NCI-H460 (cell line): Measurements from ENCODE around the gene FZD1. TPM values are rescaled to one million over a fixed set of nuclear protein-coding genes. Genes with fewer than 3 reads are reported as not detected.
"Not testable (repeated sequence)": the region's sequence is repeated elsewhere in the genome, so short reads cannot be mapped to it uniquely, and the experiment has no call there.

Source experiments
- DNase-seq: peaks from one replicate; pipeline ENCODE4 v3.0.0-alpha.2; 2016; ENCODE audit warnings: low read depth; ENCODE audit errors: extremely low read depth
- total RNA-seq: library from RNA; depleted of rRNA; stranded (reverse); fragments of >200 nt; shearing (Covaris generic); gene quantifications from 2 replicates; pipeline ENCODE4 v1.2.3, GENCODE V29; 2014

FZD1 gene
- total RNA-seq, 1 experiment from 2014 or later: 3.7 TPM

GRCh38 chr7:91294639-91295220 lies 30.5 kb downstream of the FZD1 start:
- DNase-seq: no peak

- DNase-seq: no peak
Measured at GRCh38 chr7:91295576-91295975, 31.3 kb downstream of the FZD1 start.

GRCh38 chr7:91297939-91298338 lies 33.7 kb downstream of the FZD1 start:
- DNase-seq: no peak

- no peak for DNase-seq
Measured at GRCh38 chr7:91299952-91300775, 35.9 kb downstream of the FZD1 start.

- DNase-seq: no peak
Measured at GRCh38 chr7:91302794-91303193, 38.6 kb downstream of the FZD1 start.

- no peak for DNase-seq
Measured at GRCh38 chr7:91306266-91306665, 42.0 kb downstream of the FZD1 start.

GRCh38 chr7:91307467-91307866 lies 43.2 kb downstream of the FZD1 start:
- DNase-seq: no peak

GRCh38 chr7:91308191-91308590 lies 44.0 kb downstream of the FZD1 start:
- not testable (repeated sequence) for DNase-seq

- no peak for DNase-seq
Measured at GRCh38 chr7:91310830-91311460, 46.7 kb downstream of the FZD1 start.

- no peak for DNase-seq
Measured at GRCh38 chr7:91311839-91312238, 47.6 kb downstream of the FZD1 start.

GRCh38 chr7:91313113-91313512 lies 48.9 kb downstream of the FZD1 start:
- DNase-seq: no peak

GRCh38 chr7:91314591-91315323 lies 50.5 kb downstream of the FZD1 start:
- no peak for DNase-seq

GRCh38 chr7:91316426-91316825 lies 52.2 kb downstream of the FZD1 start:
- DNase-seq: no peak

- DNase-seq: no peak
Measured at GRCh38 chr7:91319351-91319750, 55.1 kb downstream of the FZD1 start.

GRCh38 chr7:91320366-91321078 lies 56.3 kb downstream of the FZD1 start:
- no peak for DNase-seq
